ENCODE results near the gene FAM53C. TPM values are rescaled to one million over a fixed set of nuclear protein-coding genes. Genes with fewer than 3 reads are reported as not detected.

Gene FAM53C
- total RNA-seq, 1 donor from 2014 or later: 27.0 TPM

- Mint-ChIP-seq H3K36me3 (ENCODE audit: low read depth) (peaks cover 22% of the 10 kb centered on the region), H3K27ac (peak overlapping the region; percentile 93), H3K4me1 (ENCODE audit: low read depth) (peaks cover 44% of the 10 kb centered on the region), H3K9me3 (no peaks in the 10 kb centered on the region), H3K27me3 (ENCODE audit: insufficient read depth) (no peaks in the 10 kb centered on the region), H3K4me3 (peak overlapping the region; percentile 94)
- intact Hi-C loops (cut with micrococcal nuclease): loop anchor here (1.0 to 10.0 kb wide), 6 partner anchors 7 to 856 kb away; partner anchors contain the start of genes CDC23, CDC25C, FAM13B and HSPA9
- DNase-seq (ENCODE audit: low spot score): no peak
Measured at GRCh38 chr5:138338411-138339090, 485 bp downstream of the FAM53C start.

- Mint-ChIP-seq H3K9me3 (no peaks in the 10 kb centered on the region), H3K27me3 (ENCODE audit: insufficient read depth) (no peaks in the 10 kb centered on the region), H3K36me3 (ENCODE audit: low read depth) (peaks cover 26% of the 10 kb centered on the region), H3K4me1 (ENCODE audit: low read depth) (peaks cover 49% of the 10 kb centered on the region), H3K4me3 (peak overlapping the region; percentile 94), H3K27ac (peak overlapping the region; percentile 93)
- intact Hi-C loops (cut with micrococcal nuclease): loop anchor here (1.0 to 10.0 kb wide), 4 partner anchors 8 to 856 kb away; partner anchors contain the start of genes CDC25C, FAM13B, HSPA9 and SIL1
- no peak for DNase-seq (ENCODE audit: low spot score)
Measured at GRCh38 chr5:138339091-138339456, 1.0 kb downstream of the FAM53C start.

GRCh38 chr5:138339464-138339863, 1.4 kb downstream of the FAM53C start:
- Mint-ChIP-seq H3K4me1 (ENCODE audit: low read depth) (peaks cover 49% of the 10 kb centered on the region), H3K9me3 (no peaks in the 10 kb centered on the region), H3K27me3 (ENCODE audit: insufficient read depth) (no peaks in the 10 kb centered on the region), H3K36me3 (ENCODE audit: low read depth) (peaks cover 30% of the 10 kb centered on the region), H3K27ac (peak overlapping the region; percentile 93), H3K4me3 (peak overlapping the region; percentile 94)
- no peak for DNase-seq (ENCODE audit: low spot score)
- intact Hi-C loops (cut with micrococcal nuclease): loop anchor here (1.0 to 10.0 kb wide), 4 partner anchors 8 to 855 kb away; partner anchors contain the start of genes CDC25C, FAM13B, HSPA9 and SIL1

DNA sequence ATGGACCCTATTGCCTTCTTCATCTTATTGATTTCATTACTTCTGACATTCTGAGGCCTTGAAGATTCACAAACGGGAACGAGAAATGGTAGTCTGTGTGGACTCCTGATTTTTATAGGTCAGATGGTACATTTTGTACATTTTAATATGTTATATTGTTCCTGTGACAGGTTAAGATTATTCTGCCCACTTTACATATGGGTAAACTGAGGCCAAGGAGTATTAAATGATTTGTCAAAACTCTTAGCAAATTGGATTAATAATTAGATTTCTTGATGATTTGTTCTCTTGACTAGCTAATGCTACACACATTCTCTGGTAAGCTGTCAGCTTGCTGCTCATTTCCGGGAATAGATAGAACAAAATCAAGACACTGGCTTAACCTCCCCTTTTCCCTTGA, 1.9 kb downstream of the FAM53C start:
- DNase-seq (ENCODE audit: low spot score): no peak
- Mint-ChIP-seq H3K9me3 (no peaks in the 10 kb centered on the region), H3K27me3 (ENCODE audit: insufficient read depth) (no peaks in the 10 kb centered on the region), H3K4me1 (ENCODE audit: low read depth) (peaks cover 49% of the 10 kb centered on the region), H3K4me3 (peak overlapping the region; percentile 94), H3K36me3 (ENCODE audit: low read depth) (peaks cover 32% of the 10 kb centered on the region), H3K27ac (peak overlapping the region; percentile 23)
- intact Hi-C loops (cut with micrococcal nuclease): no loop called here

- H3K36me3 Mint-ChIP-seq (ENCODE audit: low read depth): peaks cover 47% of the 10 kb centered on the region
- H3K4me3 Mint-ChIP-seq: no peak overlapping the region
- intact Hi-C loops (cut with micrococcal nuclease): no loop called here
- no peak for DNase-seq (ENCODE audit: low spot score)
- no peaks in the 10 kb centered on the region for H3K27me3 Mint-ChIP-seq (ENCODE audit: insufficient read depth)
- H3K27ac Mint-ChIP-seq: no peak overlapping the region
- H3K4me1 Mint-ChIP-seq (ENCODE audit: low read depth): peaks cover 28% of the 10 kb centered on the region
- H3K9me3 Mint-ChIP-seq: no peaks in the 10 kb centered on the region
Measured at GRCh38 chr5:138344887-138345622, 7.0 kb downstream of the FAM53C start.

GRCh38 chr5:138346889-138347288, 8.8 kb downstream of the FAM53C start:
- intact Hi-C loops (cut with micrococcal nuclease): no loop called here

DNA sequence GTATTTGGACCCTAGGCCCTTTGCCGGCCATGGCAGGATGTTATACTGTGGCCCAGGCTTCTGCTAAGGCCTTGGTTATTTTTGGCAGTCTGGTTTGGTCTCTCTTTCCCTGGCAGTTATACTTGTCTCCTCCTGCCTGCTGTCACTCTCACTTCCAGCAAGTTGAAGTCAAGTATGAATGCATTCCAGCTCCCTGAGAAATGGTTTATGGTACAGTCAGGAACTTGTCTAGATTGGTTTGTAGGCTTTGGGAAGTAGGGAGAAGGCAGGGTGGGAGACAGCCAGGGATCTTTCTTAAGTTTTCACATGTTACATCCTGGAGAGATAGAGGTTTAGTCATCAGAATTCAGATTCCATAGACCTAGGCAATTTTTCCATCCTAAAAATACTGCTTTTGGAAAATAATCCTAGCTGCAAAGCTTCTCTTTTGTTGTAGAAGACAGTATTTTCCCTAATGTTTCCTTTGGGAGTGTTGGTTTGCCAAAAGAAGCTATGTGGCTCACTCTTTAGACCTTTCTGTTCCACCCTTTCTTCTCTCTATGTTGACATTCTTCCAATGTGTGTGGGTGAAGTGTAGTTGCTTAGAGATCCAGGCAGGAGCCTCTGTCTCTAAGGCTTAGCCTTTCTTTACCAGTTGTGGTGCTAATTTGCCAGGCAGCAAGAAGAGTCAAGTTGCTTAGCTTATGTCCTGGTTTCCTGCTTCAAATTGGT, 11.9 kb downstream of the FAM53C start:
- peak overlapping the region; percentile 32 for H3K27ac Mint-ChIP-seq
- H3K9me3 Mint-ChIP-seq: peaks cover 7% of the 10 kb centered on the region
- intact Hi-C loops (cut with micrococcal nuclease): loop anchor here (5.0 to 10.0 kb wide), 3 partner anchors 318 to 1215 kb away; partner anchors contain the start of genes FAM13B, HNRNPA0 and UBE2D2
- peaks cover 3% of the 10 kb centered on the region for H3K27me3 Mint-ChIP-seq (ENCODE audit: insufficient read depth)
- H3K36me3 Mint-ChIP-seq (ENCODE audit: low read depth): peaks cover 25% of the 10 kb centered on the region
- H3K4me3 Mint-ChIP-seq: no peak overlapping the region
- DNase-seq (ENCODE audit: low spot score): no peak
- H3K4me1 Mint-ChIP-seq (ENCODE audit: low read depth): peaks cover 37% of the 10 kb centered on the region

More at GRCh38 chr5:138346889-138347288, 8.8 kb downstream of the FAM53C start:
- H3K4me3 Mint-ChIP-seq: no peak overlapping the region
- peaks cover 2% of the 10 kb centered on the region for H3K27me3 Mint-ChIP-seq (ENCODE audit: insufficient read depth)
- DNase-seq (ENCODE audit: low spot score): no peak
- peaks cover 3% of the 10 kb centered on the region for H3K9me3 Mint-ChIP-seq
- H3K36me3 Mint-ChIP-seq (ENCODE audit: low read depth): peaks cover 38% of the 10 kb centered on the region
- H3K4me1 Mint-ChIP-seq (ENCODE audit: low read depth): peaks cover 22% of the 10 kb centered on the region
- H3K27ac Mint-ChIP-seq: no peak overlapping the region

DNA sequence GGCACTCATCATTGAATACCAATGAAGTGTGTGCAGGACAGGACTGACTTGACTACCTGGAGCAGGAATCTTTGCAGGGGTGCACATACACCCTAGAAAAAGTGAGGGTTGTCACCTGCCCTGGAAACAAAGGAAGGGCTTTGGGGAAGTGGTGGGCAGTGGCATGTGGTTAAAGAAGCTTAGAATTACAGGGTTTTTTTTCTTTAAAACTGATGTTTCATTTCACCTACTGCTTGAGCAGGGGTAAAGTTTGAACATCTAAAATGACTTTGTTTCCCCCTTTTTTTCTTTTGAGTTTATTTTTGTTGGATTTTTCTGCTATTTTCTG, 12.5 kb downstream of the FAM53C start:
- Mint-ChIP-seq H3K4me3 (peak overlapping the region; percentile 32), H3K4me1 (ENCODE audit: low read depth) (peaks cover 42% of the 10 kb centered on the region), H3K9me3 (peaks cover 7% of the 10 kb centered on the region), H3K36me3 (ENCODE audit: low read depth) (peaks cover 20% of the 10 kb centered on the region), H3K27ac (peak overlapping the region; percentile 69), H3K27me3 (ENCODE audit: insufficient read depth) (peaks cover 3% of the 10 kb centered on the region)
- intact Hi-C loops (cut with micrococcal nuclease): loop anchor here (5.0 to 10.0 kb wide), 3 partner anchors 318 to 1214 kb away; partner anchors contain the start of genes FAM13B, HNRNPA0 and UBE2D2
- no peak for DNase-seq (ENCODE audit: low spot score)

GRCh38 chr5:138351056-138351455, 13.0 kb downstream of the FAM53C start:
- peaks cover 7% of the 10 kb centered on the region for H3K9me3 Mint-ChIP-seq
- no peak for DNase-seq (ENCODE audit: low spot score)
- peaks cover 48% of the 10 kb centered on the region for H3K4me1 Mint-ChIP-seq (ENCODE audit: low read depth)
- intact Hi-C loops (cut with micrococcal nuclease): loop anchor here (5.0 to 10.0 kb wide), 3 partner anchors 319 to 1214 kb away; partner anchors contain the start of genes FAM13B, HNRNPA0 and UBE2D2
- no peak overlapping the region for H3K4me3 Mint-ChIP-seq
- H3K27ac Mint-ChIP-seq: no peak overlapping the region
- peaks cover 16% of the 10 kb centered on the region for H3K36me3 Mint-ChIP-seq (ENCODE audit: low read depth)
- H3K27me3 Mint-ChIP-seq (ENCODE audit: insufficient read depth): peaks cover 3% of the 10 kb centered on the region

DNA sequence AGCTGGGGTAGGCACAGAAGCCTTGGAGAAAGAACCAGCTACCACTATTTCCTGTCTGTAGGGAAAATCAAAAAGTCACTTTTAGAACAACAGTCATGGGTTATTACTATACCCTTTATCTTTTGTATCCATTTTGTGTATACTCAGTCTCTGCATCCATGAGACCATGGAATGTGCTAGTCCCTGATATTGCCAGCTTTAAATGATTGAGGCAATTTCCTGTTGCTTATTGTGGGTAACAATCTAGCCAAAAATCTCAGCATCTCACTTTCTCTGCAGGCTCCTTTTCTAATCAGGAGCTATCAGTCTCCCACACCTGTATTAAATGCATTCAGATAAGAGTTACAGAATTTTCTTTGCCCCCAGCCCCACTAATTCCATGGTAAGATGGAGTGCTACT, 13.5 kb downstream of the FAM53C start:
- DNase-seq (ENCODE audit: low spot score): no peak
- intact Hi-C loops (cut with micrococcal nuclease): loop anchor here (5.0 to 10.0 kb wide), 3 partner anchors 319 to 1213 kb away; partner anchors contain the start of genes FAM13B, HNRNPA0 and UBE2D2
- Mint-ChIP-seq H3K27ac (peak overlapping the region; percentile 78), H3K27me3 (ENCODE audit: insufficient read depth) (peaks cover 3% of the 10 kb centered on the region), H3K4me3 (peak overlapping the region; percentile 81), H3K9me3 (peaks cover 7% of the 10 kb centered on the region), H3K4me1 (ENCODE audit: low read depth) (peaks cover 51% of the 10 kb centered on the region), H3K36me3 (ENCODE audit: low read depth) (peaks cover 16% of the 10 kb centered on the region)

DNA sequence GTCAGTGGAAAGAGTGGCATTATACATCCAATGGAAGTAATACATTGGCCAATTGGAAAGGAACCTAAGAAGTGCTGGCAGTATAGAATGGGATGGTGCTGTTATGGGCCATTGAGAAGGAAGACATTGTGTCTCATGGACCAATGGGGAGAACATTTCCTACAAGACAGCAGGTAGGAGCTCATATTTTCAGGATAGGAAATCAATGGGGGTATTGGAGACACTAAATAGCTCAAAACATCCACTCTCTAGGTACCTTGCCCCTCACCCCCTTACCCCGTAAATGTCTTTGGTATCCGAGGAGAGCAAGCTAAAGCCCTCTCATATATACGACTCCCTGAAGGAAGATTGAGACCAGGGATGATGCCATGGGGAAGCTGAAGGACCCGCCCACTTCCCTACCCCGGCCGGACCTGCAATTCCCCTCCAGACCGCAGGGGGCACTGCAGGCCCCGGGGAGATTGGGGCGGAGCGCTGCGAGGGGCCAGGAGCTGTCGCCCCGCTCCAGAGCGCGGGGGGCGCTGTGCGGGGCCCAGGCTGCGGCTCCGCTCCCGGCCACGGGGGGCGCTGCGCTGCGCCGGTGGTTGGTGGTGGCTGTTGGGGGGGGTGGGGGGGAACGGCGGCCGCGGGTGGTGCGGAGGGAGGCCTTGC, 14.1 kb downstream of the FAM53C start, which contains the start of gene KDM3B:
TSS of gene KDM3B (plus strand) at position 615 of the 651 bp plus-strand sequence. CDS start 111 bp downstream, outside the sequence.
- DNase-seq (ENCODE audit: low spot score): peak; percentile 93
- Mint-ChIP-seq H3K27me3 (ENCODE audit: insufficient read depth) (peaks cover 3% of the 10 kb centered on the region), H3K27ac (peak within 1 kb of the TSS; percentile 97), H3K4me3 (peak within 1 kb of the TSS; percentile 100), H3K9me3 (peaks cover 7% of the 10 kb centered on the region), H3K36me3 (ENCODE audit: low read depth) (peaks cover 11% of the 10 kb centered on the region), H3K4me1 (ENCODE audit: low read depth) (peaks cover 51% of the 10 kb centered on the region)
- intact Hi-C loops (cut with micrococcal nuclease): loop anchor here (1.0 to 10.0 kb wide), 9 partner anchors 14 to 1213 kb away; partner anchors contain the start of genes CDC23, CDC25C, ETF1 and FAM13B

Measured in activated T-helper 1 cell treated with anti-CD3 and anti-CD28 coated beads, Interleukin-12 subunit alpha, Interleukin-12 subunit beta, Interleukin-2, Interleukin-4 antibody, amounts not matched to agents 30 ng/mL and 10 ng/mL and 1 ng/mL, durations not matched to agents 14 hours and 24 hours and 36 hours (primary cell).